ENCODE measurements around the gene CDON. TPM values are rescaled to one million over a fixed set of nuclear protein-coding genes. Genes with fewer than 3 reads are reported as not detected.

The CDON gene
- total RNA-seq, 1 donor, result 2.6 TPM

DNA sequence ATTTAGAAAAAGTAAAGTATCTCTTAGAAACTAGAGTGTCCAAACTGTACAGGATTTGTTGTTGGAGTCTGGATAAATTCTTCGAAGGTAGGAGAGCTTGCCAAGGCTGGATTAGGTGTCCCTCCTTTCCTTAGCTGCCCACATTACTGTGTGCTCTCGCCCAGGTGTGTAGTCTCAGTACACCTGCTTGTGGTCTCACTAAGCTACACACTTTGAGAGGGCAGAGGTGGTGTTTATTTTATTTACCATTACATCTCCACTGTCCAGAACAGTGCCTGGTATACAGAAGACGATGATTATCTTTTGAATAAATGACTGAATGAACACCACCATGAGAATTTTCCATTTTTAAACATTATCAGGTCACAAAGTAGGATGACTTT, 80.3 kb downstream of the CDON start:
- H3K4me3 ChIP-seq (ENCODE audit: low read depth, low read length), result no peak overlapping the region
- DNase-seq (ENCODE audit: low read depth), result no peak
- TF ChIP-seq CTCF (IDR thresholded peaks at IDR 0.05; ENCODE audit: insufficient read depth, low read depth, low read length), result no peak

DNA sequence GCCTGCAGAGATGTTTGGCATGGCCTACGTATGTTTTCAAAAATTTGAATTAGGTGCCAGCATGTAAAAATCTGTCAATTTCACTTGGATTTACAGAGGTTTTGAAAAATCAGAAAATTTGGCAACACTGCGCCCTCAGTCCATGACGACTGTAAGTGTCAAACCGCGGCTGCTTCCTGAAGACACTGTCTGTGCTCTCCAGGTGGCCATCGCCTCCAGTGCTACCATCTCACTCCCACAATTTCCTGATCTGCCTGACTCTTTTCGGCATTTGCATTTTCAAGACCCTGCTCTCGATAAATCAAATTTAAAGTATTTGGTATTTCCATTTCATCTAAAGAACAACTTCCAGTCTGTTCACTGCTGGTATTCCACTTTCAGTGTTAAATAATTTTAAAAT, 82.2 kb downstream of the CDON start:
- no peak overlapping the region for H3K4me3 ChIP-seq (ENCODE audit: low read depth, low read length)
- no peak for TF ChIP-seq CTCF (IDR thresholded peaks at IDR 0.05; ENCODE audit: insufficient read depth, low read depth, low read length)
- no peak for DNase-seq (ENCODE audit: low read depth)

DNA sequence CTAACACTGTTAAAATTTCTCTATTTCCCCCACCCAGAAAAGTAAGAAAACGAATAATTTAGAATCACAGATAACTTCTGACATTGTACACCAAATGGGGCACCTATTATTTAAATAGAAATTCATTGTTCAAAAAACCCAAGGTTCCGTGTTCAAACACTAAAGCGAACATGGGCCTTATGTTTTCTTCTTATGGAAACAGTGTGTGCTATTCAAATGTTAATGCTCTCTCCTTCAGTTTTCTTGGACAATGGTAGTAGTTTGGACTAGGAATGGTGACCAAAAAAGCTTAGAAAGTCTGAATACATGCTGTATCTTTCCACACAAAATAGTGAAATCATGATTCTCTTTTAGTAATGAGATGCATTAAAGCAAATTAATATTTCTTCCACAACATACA, 83.2 kb downstream of the CDON start:
- TF ChIP-seq CTCF (IDR thresholded peaks at IDR 0.05; ENCODE audit: insufficient read depth, low read depth, low read length), result no peak
- no peak for DNase-seq (ENCODE audit: low read depth)
- no peak overlapping the region for H3K4me3 ChIP-seq (ENCODE audit: low read depth, low read length)

GRCh38 chr11:125978778-125979407, 83.8 kb downstream of the CDON start:
- no peak overlapping the region for H3K4me3 ChIP-seq (ENCODE audit: low read depth, low read length)
- DNase-seq (ENCODE audit: low read depth), result no peak
- no peak for TF ChIP-seq CTCF (IDR thresholded peaks at IDR 0.05; ENCODE audit: insufficient read depth, low read depth, low read length)

- DNase-seq (ENCODE audit: low read depth), result no peak
- H3K4me3 ChIP-seq (ENCODE audit: low read depth, low read length), result no peak overlapping the region
- no peak for TF ChIP-seq CTCF (IDR thresholded peaks at IDR 0.05; ENCODE audit: insufficient read depth, low read depth, low read length)
Measured at GRCh38 chr11:125978181-125978716, 84.4 kb downstream of the CDON start.

GRCh38 chr11:125977333-125977732, 85.3 kb downstream of the CDON start:
- no peak for TF ChIP-seq CTCF (IDR thresholded peaks at IDR 0.05; ENCODE audit: insufficient read depth, low read depth, low read length)
- H3K4me3 ChIP-seq (ENCODE audit: low read depth, low read length), result no peak overlapping the region
- DNase-seq (ENCODE audit: low read depth), result no peak

GRCh38 chr11:125976156-125976555, 86.5 kb downstream of the CDON start:
- no peak for TF ChIP-seq CTCF (IDR thresholded peaks at IDR 0.05; ENCODE audit: insufficient read depth, low read depth, low read length)
- DNase-seq (ENCODE audit: low read depth), result no peak
- no peak overlapping the region for H3K4me3 ChIP-seq (ENCODE audit: low read depth, low read length)
